Measurements from ENCODE around the gene ZNF106. TPM values are rescaled to one million over a fixed set of nuclear protein-coding genes. Genes with fewer than 3 reads are reported as not detected.

Gene ZNF106
- polyA plus RNA-seq, 3 donors = 29.0 to 121 (median 69.2) TPM

DNA sequence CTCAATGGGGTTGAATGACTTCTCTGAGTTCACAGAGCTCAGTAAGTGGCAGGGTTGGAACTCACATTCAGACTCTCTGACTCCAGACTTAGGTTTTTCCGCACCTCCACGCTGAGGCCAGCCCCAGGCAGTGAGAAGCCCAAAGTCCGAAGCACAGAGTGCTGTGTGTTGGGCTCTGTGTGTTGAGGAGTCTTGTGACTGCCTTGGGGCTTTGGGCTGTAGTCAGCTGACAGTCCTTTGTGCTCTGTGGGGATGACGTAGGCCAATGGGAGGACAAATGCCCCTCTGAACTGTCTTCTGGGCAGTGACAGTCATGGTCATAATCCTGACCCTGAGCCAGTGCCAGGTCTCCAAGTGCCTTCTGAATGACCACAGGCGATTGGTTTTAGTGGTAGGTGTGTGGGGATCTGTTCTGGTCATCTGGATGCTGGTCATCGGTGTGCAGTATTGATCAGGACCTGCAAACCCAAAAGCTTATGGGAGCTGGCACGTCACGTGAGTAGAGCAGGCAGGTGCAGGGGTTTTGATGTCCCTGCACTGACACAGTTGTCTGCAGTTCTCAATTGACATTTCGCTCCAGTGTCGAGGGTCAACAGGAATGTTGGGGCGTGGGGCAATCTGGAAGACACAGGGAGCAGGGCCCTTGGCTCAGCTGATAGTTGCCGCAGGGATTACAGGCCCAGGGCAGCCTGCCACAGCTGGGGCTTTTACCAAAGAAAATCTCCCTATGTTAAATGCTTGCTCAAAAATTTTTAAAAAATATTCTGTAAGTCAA, 86.3 kb downstream of the ZNF106 start:
- Histone ChIP-seq H3K27me3 (ENCODE audit: control insufficient read depth in 2 of 2, insufficient read depth in 2 of 2, low read length in 2 of 2) (no peaks in the 10 kb centered on the region), H3K4me3 (replicated peaks in 1 of 3; ENCODE audit: low read depth in 2 of 3, low read length in 3 of 3) (no peak overlapping the region), H3K36me3 (replicated peaks in 1 of 2; ENCODE audit: control insufficient read depth in 1 of 2, insufficient read depth in 2 of 2, low read length in 2 of 2) (peaks cover 34 to 74% of the 10 kb centered on the region in 2 donors), H3K9me3 (replicated peaks in 1 of 2; ENCODE audit: control insufficient read depth in 1 of 2, insufficient read depth in 1 of 2, low read length in 2 of 2) (no peaks in the 10 kb centered on the region), H3K4me1 (ENCODE audit: control insufficient read depth in 1 of 2, insufficient read depth in 2 of 2, low read length in 2 of 2) (peaks cover 8 to 14% of the 10 kb centered on the region in 2 donors), H2AFZ (ENCODE audit: insufficient read depth, low read depth, low read length, poor library complexity, severe bottlenecking) (no peak overlapping the region), H3K27ac (ENCODE audit: low read depth in 1 of 2, low read length in 2 of 2) (no peak overlapping the region), H3K4me2 (replicated peaks; ENCODE audit: extremely low read depth, low read length, poor library complexity, severe bottlenecking) (no peak overlapping the region), H3K9ac (ENCODE audit: insufficient read depth, low read length, poor library complexity, severe bottlenecking) (no peak overlapping the region), H4K20me1 (ENCODE audit: insufficient read depth, low read length) (peaks cover 19% of the 10 kb centered on the region), H3K79me2 (ENCODE audit: insufficient read depth, low read length) (no peaks in the 10 kb centered on the region)
- peaks cover 0 to 2% (median 1%) of the 10 kb centered on the region in 3 donors for H3K27me3 Mint-ChIP-seq (ENCODE audit: low read depth in 3 of 3)
- TF ChIP-seq, protein P1, sequence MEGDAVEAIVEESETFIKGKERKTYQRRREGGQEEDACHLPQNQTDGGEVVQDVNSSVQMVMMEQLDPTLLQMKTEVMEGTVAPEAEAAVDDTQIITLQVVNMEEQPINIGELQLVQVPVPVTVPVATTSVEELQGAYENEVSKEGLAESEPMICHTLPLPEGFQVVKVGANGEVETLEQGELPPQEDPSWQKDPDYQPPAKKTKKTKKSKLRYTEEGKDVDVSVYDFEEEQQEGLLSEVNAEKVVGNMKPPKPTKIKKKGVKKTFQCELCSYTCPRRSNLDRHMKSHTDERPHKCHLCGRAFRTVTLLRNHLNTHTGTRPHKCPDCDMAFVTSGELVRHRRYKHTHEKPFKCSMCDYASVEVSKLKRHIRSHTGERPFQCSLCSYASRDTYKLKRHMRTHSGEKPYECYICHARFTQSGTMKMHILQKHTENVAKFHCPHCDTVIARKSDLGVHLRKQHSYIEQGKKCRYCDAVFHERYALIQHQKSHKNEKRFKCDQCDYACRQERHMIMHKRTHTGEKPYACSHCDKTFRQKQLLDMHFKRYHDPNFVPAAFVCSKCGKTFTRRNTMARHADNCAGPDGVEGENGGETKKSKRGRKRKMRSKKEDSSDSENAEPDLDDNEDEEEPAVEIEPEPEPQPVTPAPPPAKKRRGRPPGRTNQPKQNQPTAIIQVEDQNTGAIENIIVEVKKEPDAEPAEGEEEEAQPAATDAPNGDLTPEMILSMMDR (IDR thresholded peaks at IDR 0.05) = no peak
- no peak for DNase-seq
- WGBS (ENCODE audit: insufficient coverage) = 94% methylated on average over 11 of the region's 12 CpGs
- peak overlapping the region in 1 of 7 donors; percentile 37 for H3K27ac Mint-ChIP-seq
- no peak overlapping the region for H3K4me3 Mint-ChIP-seq
- peaks cover 20% of the 10 kb centered on the region for H3K4me1 Mint-ChIP-seq
- peaks cover 47 to 59% of the 10 kb centered on the region in 2 donors for H3K36me3 Mint-ChIP-seq
- intact Hi-C loops (cut with micrococcal nuclease) = no loop called here
- H3K9me3 Mint-ChIP-seq = no peaks in the 10 kb centered on the region

DNA sequence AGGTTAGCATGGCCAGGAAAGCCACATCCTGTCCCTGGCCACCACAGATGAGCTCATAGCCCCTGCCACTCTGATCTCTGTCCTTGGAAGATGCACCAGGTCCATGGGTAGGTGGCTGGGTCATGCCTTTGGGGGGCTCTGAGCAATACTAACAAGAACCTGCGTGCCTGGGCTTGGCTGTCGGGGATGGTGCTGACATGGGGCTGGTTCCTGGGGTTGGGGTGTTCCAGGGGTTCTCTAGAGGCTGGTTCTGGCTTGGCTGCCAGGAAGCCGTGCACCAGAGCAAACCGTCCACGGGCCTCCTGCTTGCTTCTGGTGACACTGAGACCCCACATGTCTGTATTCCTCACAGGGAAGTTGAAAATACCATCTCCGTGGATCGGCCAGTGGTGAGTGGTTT, 87.6 kb downstream of the ZNF106 start:
- Histone ChIP-seq H3K9ac (ENCODE audit: insufficient read depth, low read length, poor library complexity, severe bottlenecking) (no peak overlapping the region), H3K4me1 (ENCODE audit: control insufficient read depth in 1 of 2, insufficient read depth in 2 of 2, low read length in 2 of 2) (peaks cover 8 to 14% of the 10 kb centered on the region in 2 donors), H3K4me3 (replicated peaks in 1 of 3; ENCODE audit: low read depth in 2 of 3, low read length in 3 of 3) (no peak overlapping the region), H4K20me1 (ENCODE audit: insufficient read depth, low read length) (peaks cover 7% of the 10 kb centered on the region), H3K27ac (ENCODE audit: low read depth in 1 of 2, low read length in 2 of 2) (peak overlapping the region in 1 of 2 donors; percentile 61), H3K79me2 (ENCODE audit: insufficient read depth, low read length) (no peaks in the 10 kb centered on the region), H3K4me2 (replicated peaks; ENCODE audit: extremely low read depth, low read length, poor library complexity, severe bottlenecking) (no peak overlapping the region), H3K27me3 (ENCODE audit: control insufficient read depth in 2 of 2, insufficient read depth in 2 of 2, low read length in 2 of 2) (no peaks in the 10 kb centered on the region), H2AFZ (ENCODE audit: insufficient read depth, low read depth, low read length, poor library complexity, severe bottlenecking) (no peak overlapping the region), H3K9me3 (replicated peaks in 1 of 2; ENCODE audit: control insufficient read depth in 1 of 2, insufficient read depth in 1 of 2, low read length in 2 of 2) (no peaks in the 10 kb centered on the region), H3K36me3 (replicated peaks in 1 of 2; ENCODE audit: control insufficient read depth in 1 of 2, insufficient read depth in 2 of 2, low read length in 2 of 2) (peaks cover 45 to 75% of the 10 kb centered on the region in 2 donors)
- peaks cover 54 to 65% of the 10 kb centered on the region in 2 donors for H3K36me3 Mint-ChIP-seq
- H3K27me3 Mint-ChIP-seq (ENCODE audit: low read depth in 3 of 3) = peaks cover 0 to 1% (median under 1%) of the 10 kb centered on the region in 3 donors
- 95% methylated on average over 6 of the region's 7 CpGs for WGBS (ENCODE audit: insufficient coverage)
- DNase-seq = no peak
- H3K4me3 Mint-ChIP-seq = no peak overlapping the region
- H3K9me3 Mint-ChIP-seq = no peaks in the 10 kb centered on the region
- intact Hi-C loops (cut with micrococcal nuclease) = no loop called here
- H3K27ac Mint-ChIP-seq = peak overlapping the region in 2 of 7 donors; percentile 34 to 36
- TF ChIP-seq, protein P1 (IDR thresholded peaks at IDR 0.05) = no peak
- H3K4me1 Mint-ChIP-seq = peaks cover 20% of the 10 kb centered on the region

Measured in CD14-positive monocyte (primary cell).